Neural cell (in vitro differentiated cells): ENCODE results near the gene TADA2B. TPM values are rescaled to one million over a fixed set of nuclear protein-coding genes. Genes with fewer than 3 reads are reported as not detected.
"Not testable (repeated sequence)": the region's sequence is repeated elsewhere in the genome, so short reads cannot be mapped to it uniquely, and the experiment has no call there.

ENCODE experiments used
- H2AFZ ChIP-seq: fragments of 200-600, 300-800 bp; sonication (generic), shearing (Covaris generic); 2 replicates; pipeline ENCODE4 v1.6.0; 2014; ENCODE audit warnings: low read depth, mild to moderate bottlenecking, antibody characterized with exemption, low read length, moderate library complexity
- H3F3A ChIP-seq: fragments of 200-600 bp; shearing (Covaris generic); 2 replicates; pipeline ENCODE4 v1.6.1; 2016; ENCODE audit warnings: mild to moderate bottlenecking, moderate library complexity, mixed read lengths, antibody characterized with exemption, low read length; ENCODE audit not compliant: insufficient read depth, poor library complexity, severe bottlenecking
- H3K27ac ChIP-seq: fragments of 200-600, 300-800 bp; sonication (generic), shearing (Covaris generic); 2 replicates; pipeline ENCODE4 v1.5.1; 2014; ENCODE audit warnings: mild to moderate bottlenecking, low read length, moderate library complexity
- H3K27me3 ChIP-seq: fragments of 300-800, 200-600 bp; sonication (generic), shearing (Covaris generic); 2 replicates; pipeline ENCODE4 v1.6.0; 2014; ENCODE audit warnings: mild to moderate bottlenecking, low read depth, low read length, moderate library complexity; ENCODE audit not compliant: insufficient read depth
- H3K36me3 ChIP-seq: fragments of 300-800, 200-600 bp; sonication (generic), shearing (Covaris generic); 2 replicates; pipeline ENCODE4 v1.5.1; 2014; ENCODE audit warnings: mild to moderate bottlenecking, antibody characterized with exemption, low read length, moderate library complexity; ENCODE audit not compliant: insufficient read depth
- H3K4me2 ChIP-seq: fragments of 300-800, 200-600 bp; sonication (generic), shearing (Covaris generic); 2 replicates; pipeline ENCODE4 v1.6.0; 2014; ENCODE audit warnings: mild to moderate bottlenecking, low read length
- H3K4me3 ChIP-seq: fragments of 300-800, 200-600 bp; sonication (generic), shearing (Covaris generic); 2 replicates; pipeline ENCODE4 v1.5.1; 2014; ENCODE audit warnings: mild to moderate bottlenecking, low read length, moderate library complexity
- H3K79me2 ChIP-seq: fragments of 200-600 bp; shearing (Covaris generic); replicated peaks from 2 replicates; pipeline ENCODE4 v1.6.0; 2014; ENCODE audit warnings: mild to moderate bottlenecking, low read length, moderate library complexity; ENCODE audit not compliant: insufficient read depth
- H3K9ac ChIP-seq: fragments of 300-800, 200-600 bp; sonication (generic), shearing (Covaris generic); 2 replicates; pipeline ENCODE4 v1.6.1; 2016; ENCODE audit warnings: mild to moderate bottlenecking, low read length, mixed read lengths
- H3K9me2 ChIP-seq: fragments of 200-600 bp; shearing (Covaris generic); 2 replicates; pipeline ENCODE4 v1.6.1; 2016; ENCODE audit warnings: mild to moderate bottlenecking, low read length, mixed read lengths; ENCODE audit not compliant: insufficient read depth
- H3K9me3 ChIP-seq: fragments of 200-600, 300-800 bp; sonication (generic), shearing (Covaris generic); 2 replicates; pipeline ENCODE4 v1.6.1; 2016; ENCODE audit warnings: mild to moderate bottlenecking, mixed run types, low read length, moderate library complexity, mixed read lengths
- H4K20me1 ChIP-seq: fragments of 200-600 bp; shearing (Covaris generic); 2 replicates; pipeline ENCODE4 v1.6.1; 2016; ENCODE audit warnings: mild to moderate bottlenecking, mixed run types; ENCODE audit not compliant: insufficient read depth
- EP300 ChIP-seq: fragments of 450-650 bp; conservative IDR thresholded peaks from 2 replicates; pipeline ENCODE4 v1.6.1; 2014; ENCODE audit warnings: antibody characterized with exemption, mild to moderate bottlenecking, moderate library complexity; ENCODE audit not compliant: poor library complexity, severe bottlenecking
- EZH2 ChIP-seq: fragments of 200-600, 300-800 bp; shearing (Covaris generic), sonication (generic); IDR thresholded peaks from 2 replicates; pipeline ENCODE4 v1.6.1; 2014; ENCODE audit warnings: antibody characterized with exemption, low read length, borderline replicate concordance, mild to moderate bottlenecking; ENCODE audit not compliant: insufficient read depth, poor library complexity, severe bottlenecking
- MXI1 ChIP-seq: fragments of 450-650 bp; conservative IDR thresholded peaks from 2 replicates; pipeline ENCODE4 v1.6.1; 2014; ENCODE audit warnings: antibody characterized with exemption, mild to moderate bottlenecking; ENCODE audit not compliant: poor library complexity, severe bottlenecking
- POLR2AphosphoS5 ChIP-seq: IDR thresholded peaks from 2 replicates; pipeline ENCODE4 v1.6.1; 2012
- RAD21 ChIP-seq: fragments of 450-650 bp; conservative IDR thresholded peaks from 2 replicates; pipeline ENCODE4 v1.6.1; 2014; ENCODE audit warnings: antibody characterized with exemption, mild to moderate bottlenecking, moderate library complexity
- SMC3 ChIP-seq: fragments of 450-650 bp; conservative IDR thresholded peaks from 2 replicates; pipeline ENCODE4 v1.6.1; 2014; ENCODE audit warnings: antibody characterized with exemption, mild to moderate bottlenecking, moderate library complexity; ENCODE audit not compliant: poor library complexity
- TAF1 ChIP-seq: IDR thresholded peaks from 2 replicates; pipeline ENCODE4 v1.6.1; 2012; ENCODE audit warnings: low read depth
- polyA plus RNA-seq: library from polyadenylated mRNA; depleted of rRNA; stranded (reverse); fragments of >200 nt; gene quantifications from 2 replicates; pipeline ENCODE4 v1.2.3, GENCODE V29; 2014
- TF ChIP-seq, protein P1 (sequence below): fragments of 450-650 bp; IDR thresholded peaks from 2 replicates; pipeline ENCODE4 v1.5.1; 2014; ENCODE audit warnings: antibody characterized with exemption, mild to moderate bottlenecking, moderate library complexity; ENCODE audit not compliant: poor library complexity, severe bottlenecking
- TF ChIP-seq, protein P2 (sequence below): IDR thresholded peaks from 2 replicates; pipeline ENCODE4 v1.6.1; 2012; ENCODE audit warnings: borderline replicate concordance

The TADA2B gene
- polyA plus RNA-seq, 1 donor from 2014 or later = 13.9 TPM

DNA sequence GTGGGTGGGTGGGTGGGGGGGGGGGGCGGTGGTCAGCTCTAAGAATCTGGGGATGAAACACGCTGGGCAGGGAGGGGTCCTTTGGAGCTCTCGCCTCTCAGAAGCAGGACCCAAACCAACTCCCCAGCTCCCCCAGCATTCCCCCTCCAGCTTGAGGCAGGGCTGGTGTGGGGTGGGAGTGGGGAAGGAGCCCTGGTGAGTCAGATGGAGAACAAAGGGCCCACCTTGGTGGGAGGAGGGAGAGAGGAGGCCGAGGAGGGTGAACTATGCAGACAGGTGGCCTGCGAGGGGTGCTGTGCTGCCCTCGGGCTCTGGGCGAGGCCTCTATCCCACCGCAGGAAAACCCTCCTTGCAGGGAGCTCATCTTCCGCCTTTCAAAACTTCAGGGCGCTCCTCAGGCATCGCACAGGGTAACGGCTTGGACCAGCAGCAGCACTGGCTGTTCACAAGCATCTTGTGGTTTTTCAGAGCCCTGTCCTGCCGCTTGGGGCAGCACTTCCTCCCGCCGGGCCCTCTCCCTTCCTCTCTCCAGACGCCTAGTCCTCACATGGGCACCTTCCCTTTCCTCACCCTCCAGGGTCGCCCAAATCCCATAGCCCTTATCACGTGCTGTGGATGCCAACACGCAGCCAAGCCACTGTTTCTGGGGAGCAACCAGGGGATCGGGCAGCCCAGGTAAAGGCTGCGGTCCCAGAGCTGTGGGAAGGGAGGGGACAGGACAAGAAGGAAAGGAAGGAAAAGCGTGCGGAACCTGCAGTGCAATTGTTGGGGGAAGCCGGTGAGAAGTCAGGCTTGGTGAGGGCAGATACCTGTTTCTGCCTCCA is 58.7 kb downstream of the TADA2B start:
- Histone ChIP-seq H3K9me3 (no peaks in the 10 kb centered on the region), H3K27ac (no peak overlapping the region), H3K9ac (no peak overlapping the region), H3K4me3 (no peak overlapping the region), H2AFZ (no peak overlapping the region), H3K36me3 (no peaks in the 10 kb centered on the region), H4K20me1 (no peaks in the 10 kb centered on the region), H3K4me2 (no peak overlapping the region), H3K27me3 (no peaks in the 10 kb centered on the region), H3F3A (no peaks in the 10 kb centered on the region), H3K9me2 (no peaks in the 10 kb centered on the region), H3K79me2 (no peaks in the 10 kb centered on the region)
- TF ChIP-seq MXI1 = no peak
- TF ChIP-seq POLR2AphosphoS5 = no peak
- TF ChIP-seq TAF1 = no peak
- TF ChIP-seq, protein P1, sequence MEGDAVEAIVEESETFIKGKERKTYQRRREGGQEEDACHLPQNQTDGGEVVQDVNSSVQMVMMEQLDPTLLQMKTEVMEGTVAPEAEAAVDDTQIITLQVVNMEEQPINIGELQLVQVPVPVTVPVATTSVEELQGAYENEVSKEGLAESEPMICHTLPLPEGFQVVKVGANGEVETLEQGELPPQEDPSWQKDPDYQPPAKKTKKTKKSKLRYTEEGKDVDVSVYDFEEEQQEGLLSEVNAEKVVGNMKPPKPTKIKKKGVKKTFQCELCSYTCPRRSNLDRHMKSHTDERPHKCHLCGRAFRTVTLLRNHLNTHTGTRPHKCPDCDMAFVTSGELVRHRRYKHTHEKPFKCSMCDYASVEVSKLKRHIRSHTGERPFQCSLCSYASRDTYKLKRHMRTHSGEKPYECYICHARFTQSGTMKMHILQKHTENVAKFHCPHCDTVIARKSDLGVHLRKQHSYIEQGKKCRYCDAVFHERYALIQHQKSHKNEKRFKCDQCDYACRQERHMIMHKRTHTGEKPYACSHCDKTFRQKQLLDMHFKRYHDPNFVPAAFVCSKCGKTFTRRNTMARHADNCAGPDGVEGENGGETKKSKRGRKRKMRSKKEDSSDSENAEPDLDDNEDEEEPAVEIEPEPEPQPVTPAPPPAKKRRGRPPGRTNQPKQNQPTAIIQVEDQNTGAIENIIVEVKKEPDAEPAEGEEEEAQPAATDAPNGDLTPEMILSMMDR = peak; percentile 68
- no peak for TF ChIP-seq EP300
- TF ChIP-seq RAD21 = no peak
- TF ChIP-seq SMC3 = no peak
- TF ChIP-seq, protein P2, sequence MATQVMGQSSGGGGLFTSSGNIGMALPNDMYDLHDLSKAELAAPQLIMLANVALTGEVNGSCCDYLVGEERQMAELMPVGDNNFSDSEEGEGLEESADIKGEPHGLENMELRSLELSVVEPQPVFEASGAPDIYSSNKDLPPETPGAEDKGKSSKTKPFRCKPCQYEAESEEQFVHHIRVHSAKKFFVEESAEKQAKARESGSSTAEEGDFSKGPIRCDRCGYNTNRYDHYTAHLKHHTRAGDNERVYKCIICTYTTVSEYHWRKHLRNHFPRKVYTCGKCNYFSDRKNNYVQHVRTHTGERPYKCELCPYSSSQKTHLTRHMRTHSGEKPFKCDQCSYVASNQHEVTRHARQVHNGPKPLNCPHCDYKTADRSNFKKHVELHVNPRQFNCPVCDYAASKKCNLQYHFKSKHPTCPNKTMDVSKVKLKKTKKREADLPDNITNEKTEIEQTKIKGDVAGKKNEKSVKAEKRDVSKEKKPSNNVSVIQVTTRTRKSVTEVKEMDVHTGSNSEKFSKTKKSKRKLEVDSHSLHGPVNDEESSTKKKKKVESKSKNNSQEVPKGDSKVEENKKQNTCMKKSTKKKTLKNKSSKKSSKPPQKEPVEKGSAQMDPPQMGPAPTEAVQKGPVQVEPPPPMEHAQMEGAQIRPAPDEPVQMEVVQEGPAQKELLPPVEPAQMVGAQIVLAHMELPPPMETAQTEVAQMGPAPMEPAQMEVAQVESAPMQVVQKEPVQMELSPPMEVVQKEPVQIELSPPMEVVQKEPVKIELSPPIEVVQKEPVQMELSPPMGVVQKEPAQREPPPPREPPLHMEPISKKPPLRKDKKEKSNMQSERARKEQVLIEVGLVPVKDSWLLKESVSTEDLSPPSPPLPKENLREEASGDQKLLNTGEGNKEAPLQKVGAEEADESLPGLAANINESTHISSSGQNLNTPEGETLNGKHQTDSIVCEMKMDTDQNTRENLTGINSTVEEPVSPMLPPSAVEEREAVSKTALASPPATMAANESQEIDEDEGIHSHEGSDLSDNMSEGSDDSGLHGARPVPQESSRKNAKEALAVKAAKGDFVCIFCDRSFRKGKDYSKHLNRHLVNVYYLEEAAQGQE = no peak

DNA sequence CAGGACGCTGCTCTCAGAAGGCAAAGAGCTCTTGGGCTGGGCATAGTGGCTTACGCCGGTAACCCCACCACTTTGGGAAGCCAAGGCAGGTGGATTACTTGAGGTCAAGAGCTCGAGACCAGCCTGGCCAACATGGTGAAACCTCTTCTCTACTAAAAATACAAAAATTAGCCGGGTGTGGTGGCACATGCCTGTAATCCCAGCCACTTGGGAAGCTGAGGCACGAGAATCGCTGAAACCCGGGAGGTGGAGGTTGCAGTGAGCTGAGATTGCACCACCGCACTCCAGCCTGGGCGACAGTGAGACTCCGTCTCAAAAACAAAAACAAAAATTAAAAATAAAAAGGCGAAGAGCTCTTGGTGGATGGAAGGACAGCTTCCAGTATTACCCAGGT is 59.3 kb downstream of the TADA2B start:
- H3K9ac ChIP-seq, H3K79me2 ChIP-seq, H3K4me2 ChIP-seq, H3K36me3 ChIP-seq, H4K20me1 ChIP-seq, H2AFZ ChIP-seq, H3F3A ChIP-seq, H3K27me3 ChIP-seq, H3K9me3 ChIP-seq, H3K4me3 ChIP-seq, H3K9me2 ChIP-seq, H3K27ac ChIP-seq: not testable (repeated sequence)

DNA sequence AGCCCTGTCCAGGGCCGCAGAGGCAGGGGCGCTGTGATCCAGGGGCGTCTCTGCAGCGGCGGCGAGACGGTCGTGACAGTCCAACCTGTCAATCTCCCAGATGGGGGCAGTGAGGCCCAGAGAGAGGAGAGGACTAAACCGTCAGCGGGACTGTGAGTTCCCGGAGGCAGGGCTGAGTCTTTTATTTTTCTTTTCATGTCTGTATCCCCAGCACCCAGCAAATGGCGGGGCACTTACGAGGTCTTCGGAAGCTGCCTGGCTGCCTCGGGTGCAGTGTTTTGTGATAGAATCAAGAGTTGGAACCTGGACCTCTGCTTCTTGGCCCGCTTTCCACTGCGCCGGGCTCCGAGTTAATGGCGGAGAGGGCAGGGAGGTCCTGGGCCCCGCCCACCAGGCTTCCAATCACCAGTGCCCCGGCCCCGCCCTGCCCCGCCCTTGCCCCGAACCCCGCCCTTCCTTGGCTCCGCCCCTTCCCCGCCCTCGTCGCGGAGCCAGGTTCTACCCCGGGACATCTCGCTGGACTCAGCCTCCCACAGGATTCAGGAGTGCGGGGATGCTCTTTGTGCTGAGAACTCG is 59.9 kb downstream of the TADA2B start:
- H3K27ac ChIP-seq = no peak overlapping the region

More for the DNA sequence above, 59.9 kb downstream of the TADA2B start:
- Histone ChIP-seq H2AFZ (no peak overlapping the region), H3K4me3 (peak overlapping the region; percentile 45), H3K9me2 (no peaks in the 10 kb centered on the region), H3K27me3 (no peaks in the 10 kb centered on the region), H3K9me3 (no peaks in the 10 kb centered on the region), H3F3A (no peaks in the 10 kb centered on the region), H3K79me2 (no peaks in the 10 kb centered on the region), H3K4me2 (no peak overlapping the region), H3K36me3 (no peaks in the 10 kb centered on the region), H3K9ac (no peak overlapping the region), H4K20me1 (no peaks in the 10 kb centered on the region)
- TF ChIP-seq EP300 (no peak), EZH2 (no peak), TAF1 (no peak), MXI1 (no peak), RAD21 (no peak)
- TF ChIP-seq, protein P1 = no peak
- TF ChIP-seq, protein P2 = no peak
